ENCODE results near the gene ADAM10.

Gene ADAM10

GRCh38 chr15:58752716-58753115 lies 3.2 kb upstream of the ADAM10 start:
- H3K36me3 ChIP-seq (ENCODE audit: control insufficient read depth, low read depth, low read length): no peaks in the 10 kb centered on the region
- no peaks in the 10 kb centered on the region for H3K27me3 ChIP-seq (ENCODE audit: control insufficient read depth, insufficient read depth, low read length)
- H3K4me3 ChIP-seq (ENCODE audit: low read length): no peak overlapping the region
- no peak overlapping the region for H3K27ac ChIP-seq (ENCODE audit: low read length)
- no peak overlapping the region for H3K9ac ChIP-seq (ENCODE audit: low read length)
- H3K9me3 ChIP-seq (ENCODE audit: control insufficient read depth, low read depth, low read length): no peaks in the 10 kb centered on the region
- peaks cover 4% of the 10 kb centered on the region for H3K4me1 ChIP-seq (ENCODE audit: control insufficient read depth, low read depth, low read length)

DNA sequence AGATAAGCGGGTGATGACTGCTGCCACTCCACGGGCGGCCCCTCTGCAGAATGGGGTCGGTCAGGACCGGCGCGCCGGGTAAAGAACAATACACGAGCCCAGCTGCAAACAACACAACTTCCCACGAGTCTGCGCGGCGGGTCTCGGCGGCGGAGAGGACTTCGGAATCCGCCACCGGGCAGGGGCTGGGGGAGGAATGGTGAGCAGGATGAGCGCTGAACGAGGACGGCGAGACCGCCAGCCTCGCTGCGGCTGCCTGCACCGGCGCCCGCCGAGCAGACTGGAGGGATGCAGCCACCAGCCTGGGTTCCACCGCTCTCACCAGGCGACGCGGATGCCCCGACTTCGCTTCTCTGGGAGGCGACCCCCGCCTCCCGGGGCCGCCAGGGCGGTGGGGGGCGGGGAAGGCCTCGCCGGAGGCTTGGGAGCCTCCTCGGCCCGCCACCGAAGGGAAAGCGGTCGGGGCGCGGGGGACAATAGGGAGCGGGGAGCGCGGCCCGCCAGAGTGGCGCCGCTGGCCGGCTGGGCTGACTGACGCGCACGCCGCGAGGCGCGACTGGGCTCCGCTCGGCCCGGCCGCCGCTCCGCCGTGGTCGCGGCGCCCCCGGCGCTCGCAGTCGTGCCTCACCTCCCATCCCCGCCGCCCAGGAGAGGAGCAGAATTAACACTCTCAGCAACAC lies 515 bp downstream of the ADAM10 start:
- Histone ChIP-seq H3K27ac (ENCODE audit: low read length) (peak overlapping the region; percentile 53), H3K27me3 (ENCODE audit: control insufficient read depth, insufficient read depth, low read length) (no peaks in the 10 kb centered on the region), H3K9ac (ENCODE audit: low read length) (peak overlapping the region; percentile 82), H3K4me1 (ENCODE audit: control insufficient read depth, low read depth, low read length) (peaks cover 14% of the 10 kb centered on the region), H3K36me3 (ENCODE audit: control insufficient read depth, low read depth, low read length) (no peaks in the 10 kb centered on the region), H3K9me3 (ENCODE audit: control insufficient read depth, low read depth, low read length) (no peaks in the 10 kb centered on the region), H3K4me3 (ENCODE audit: low read length) (peak overlapping the region; percentile 82)

- no peaks in the 10 kb centered on the region for H3K9me3 ChIP-seq (ENCODE audit: control insufficient read depth, low read depth, low read length)
- H3K4me3 ChIP-seq (ENCODE audit: low read length): peak overlapping the region; percentile 82
- H3K4me1 ChIP-seq (ENCODE audit: control insufficient read depth, low read depth, low read length): peaks cover 19% of the 10 kb centered on the region
- H3K27me3 ChIP-seq (ENCODE audit: control insufficient read depth, insufficient read depth, low read length): no peaks in the 10 kb centered on the region
- H3K27ac ChIP-seq (ENCODE audit: low read length): no peak overlapping the region
- H3K9ac ChIP-seq (ENCODE audit: low read length): peak overlapping the region; percentile 82
- no peaks in the 10 kb centered on the region for H3K36me3 ChIP-seq (ENCODE audit: control insufficient read depth, low read depth, low read length)
Measured at GRCh38 chr15:58748040-58748851, 1.3 kb downstream of the ADAM10 start.

- no peak overlapping the region for H3K4me3 ChIP-seq (ENCODE audit: low read length)
- no peak overlapping the region for H3K27ac ChIP-seq (ENCODE audit: low read length)
- peaks cover 28% of the 10 kb centered on the region for H3K4me1 ChIP-seq (ENCODE audit: control insufficient read depth, low read depth, low read length)
- no peaks in the 10 kb centered on the region for H3K27me3 ChIP-seq (ENCODE audit: control insufficient read depth, insufficient read depth, low read length)
- H3K36me3 ChIP-seq (ENCODE audit: control insufficient read depth, low read depth, low read length): no peaks in the 10 kb centered on the region
- no peak overlapping the region for H3K9ac ChIP-seq (ENCODE audit: low read length)
- H3K9me3 ChIP-seq (ENCODE audit: control insufficient read depth, low read depth, low read length): no peaks in the 10 kb centered on the region
Measured at GRCh38 chr15:58746174-58746573, 3.3 kb downstream of the ADAM10 start.

DNA sequence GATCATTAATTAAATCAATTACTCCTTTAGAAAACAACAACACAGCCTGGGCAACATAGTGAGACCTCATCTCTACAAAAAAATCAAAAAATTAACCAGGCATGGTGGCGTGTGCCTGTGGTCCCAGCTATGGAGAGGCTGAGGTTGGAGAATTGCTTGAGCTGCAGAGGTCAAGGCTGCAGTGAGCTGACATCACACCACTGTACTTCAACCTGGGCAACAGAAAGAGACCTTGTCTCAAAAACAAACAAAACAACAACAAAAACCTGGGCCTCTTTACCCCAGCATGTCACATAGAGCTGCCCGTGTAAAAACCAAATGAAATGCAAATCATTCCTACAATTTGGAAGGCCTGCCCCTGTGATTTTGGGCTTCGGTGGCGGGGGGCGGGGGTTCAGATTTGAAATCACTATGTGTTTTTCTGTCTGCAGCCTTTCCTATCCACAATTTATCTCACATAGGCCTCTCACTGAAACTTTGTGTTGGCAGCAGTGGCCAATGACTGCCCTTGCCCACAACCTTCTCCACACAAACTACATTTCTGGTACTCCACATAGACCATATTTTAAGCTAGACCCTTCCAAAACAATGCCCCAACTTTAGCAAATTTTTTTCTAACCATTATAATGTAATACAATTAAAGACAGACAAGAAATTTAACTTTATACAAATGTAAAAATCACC lies 6.5 kb downstream of the ADAM10 start:
- no peak overlapping the region for H3K27ac ChIP-seq (ENCODE audit: low read length)
- peak overlapping the region; percentile 7 for H3K9ac ChIP-seq (ENCODE audit: low read length)
- H3K4me1 ChIP-seq (ENCODE audit: control insufficient read depth, low read depth, low read length): peaks cover 32% of the 10 kb centered on the region
- H3K9me3 ChIP-seq (ENCODE audit: control insufficient read depth, low read depth, low read length): no peaks in the 10 kb centered on the region
- no peaks in the 10 kb centered on the region for H3K36me3 ChIP-seq (ENCODE audit: control insufficient read depth, low read depth, low read length)
- no peaks in the 10 kb centered on the region for H3K27me3 ChIP-seq (ENCODE audit: control insufficient read depth, insufficient read depth, low read length)
- H3K4me3 ChIP-seq (ENCODE audit: low read length): no peak overlapping the region

- Histone ChIP-seq H3K27me3 (ENCODE audit: control insufficient read depth, insufficient read depth, low read length) (no peaks in the 10 kb centered on the region), H3K36me3 (ENCODE audit: control insufficient read depth, low read depth, low read length) (no peaks in the 10 kb centered on the region), H3K9me3 (ENCODE audit: control insufficient read depth, low read depth, low read length) (no peaks in the 10 kb centered on the region), H3K4me3 (ENCODE audit: low read length) (no peak overlapping the region), H3K9ac (ENCODE audit: low read length) (peak overlapping the region; percentile 7), H3K27ac (ENCODE audit: low read length) (no peak overlapping the region), H3K4me1 (ENCODE audit: control insufficient read depth, low read depth, low read length) (peaks cover 26% of the 10 kb centered on the region)
Measured at GRCh38 chr15:58742022-58742813, 7.3 kb downstream of the ADAM10 start.

GRCh38 chr15:58741032-58741431 lies 8.5 kb downstream of the ADAM10 start:
- H3K4me1 ChIP-seq (ENCODE audit: control insufficient read depth, low read depth, low read length): peaks cover 24% of the 10 kb centered on the region

GRCh38 chr15:58740436-58740835 lies 9.1 kb downstream of the ADAM10 start:
- H3K9me3 ChIP-seq (ENCODE audit: control insufficient read depth, low read depth, low read length): no peaks in the 10 kb centered on the region
- no peak overlapping the region for H3K9ac ChIP-seq (ENCODE audit: low read length)
- H3K27me3 ChIP-seq (ENCODE audit: control insufficient read depth, insufficient read depth, low read length): no peaks in the 10 kb centered on the region
- H3K4me3 ChIP-seq (ENCODE audit: low read length): no peak overlapping the region
- H3K4me1 ChIP-seq (ENCODE audit: control insufficient read depth, low read depth, low read length): peaks cover 24% of the 10 kb centered on the region
- no peaks in the 10 kb centered on the region for H3K36me3 ChIP-seq (ENCODE audit: control insufficient read depth, low read depth, low read length)
- no peak overlapping the region for H3K27ac ChIP-seq (ENCODE audit: low read length)

More at GRCh38 chr15:58741032-58741431, 8.5 kb downstream of the ADAM10 start:
- no peaks in the 10 kb centered on the region for H3K9me3 ChIP-seq (ENCODE audit: control insufficient read depth, low read depth, low read length)
- H3K27ac ChIP-seq (ENCODE audit: low read length): no peak overlapping the region
- no peaks in the 10 kb centered on the region for H3K36me3 ChIP-seq (ENCODE audit: control insufficient read depth, low read depth, low read length)
- no peaks in the 10 kb centered on the region for H3K27me3 ChIP-seq (ENCODE audit: control insufficient read depth, insufficient read depth, low read length)
- H3K9ac ChIP-seq (ENCODE audit: low read length): no peak overlapping the region
- no peak overlapping the region for H3K4me3 ChIP-seq (ENCODE audit: low read length)

- Histone ChIP-seq H3K36me3 (ENCODE audit: control insufficient read depth, low read depth, low read length) (no peaks in the 10 kb centered on the region), H3K27ac (ENCODE audit: low read length) (no peak overlapping the region)
Measured at GRCh38 chr15:58738046-58738707, 11.3 kb downstream of the ADAM10 start.

GRCh38 chr15:58737298-58737697 lies 12.2 kb downstream of the ADAM10 start:
- H3K9me3 ChIP-seq (ENCODE audit: control insufficient read depth, low read depth, low read length): no peaks in the 10 kb centered on the region
- H3K27ac ChIP-seq (ENCODE audit: low read length): no peak overlapping the region
- no peak overlapping the region for H3K9ac ChIP-seq (ENCODE audit: low read length)
- H3K4me3 ChIP-seq (ENCODE audit: low read length): no peak overlapping the region
- no peaks in the 10 kb centered on the region for H3K36me3 ChIP-seq (ENCODE audit: control insufficient read depth, low read depth, low read length)
- no peaks in the 10 kb centered on the region for H3K27me3 ChIP-seq (ENCODE audit: control insufficient read depth, insufficient read depth, low read length)
- H3K4me1 ChIP-seq (ENCODE audit: control insufficient read depth, low read depth, low read length): peaks cover 6% of the 10 kb centered on the region

More at GRCh38 chr15:58738046-58738707, 11.3 kb downstream of the ADAM10 start:
- H3K4me1 ChIP-seq (ENCODE audit: control insufficient read depth, low read depth, low read length): peaks cover 15% of the 10 kb centered on the region
- H3K9me3 ChIP-seq (ENCODE audit: control insufficient read depth, low read depth, low read length): no peaks in the 10 kb centered on the region
- H3K27me3 ChIP-seq (ENCODE audit: control insufficient read depth, insufficient read depth, low read length): no peaks in the 10 kb centered on the region
- no peak overlapping the region for H3K4me3 ChIP-seq (ENCODE audit: low read length)
- no peak overlapping the region for H3K9ac ChIP-seq (ENCODE audit: low read length)
